ENCODE data around the gene PPP2R5C.

Gene PPP2R5C

DNA sequence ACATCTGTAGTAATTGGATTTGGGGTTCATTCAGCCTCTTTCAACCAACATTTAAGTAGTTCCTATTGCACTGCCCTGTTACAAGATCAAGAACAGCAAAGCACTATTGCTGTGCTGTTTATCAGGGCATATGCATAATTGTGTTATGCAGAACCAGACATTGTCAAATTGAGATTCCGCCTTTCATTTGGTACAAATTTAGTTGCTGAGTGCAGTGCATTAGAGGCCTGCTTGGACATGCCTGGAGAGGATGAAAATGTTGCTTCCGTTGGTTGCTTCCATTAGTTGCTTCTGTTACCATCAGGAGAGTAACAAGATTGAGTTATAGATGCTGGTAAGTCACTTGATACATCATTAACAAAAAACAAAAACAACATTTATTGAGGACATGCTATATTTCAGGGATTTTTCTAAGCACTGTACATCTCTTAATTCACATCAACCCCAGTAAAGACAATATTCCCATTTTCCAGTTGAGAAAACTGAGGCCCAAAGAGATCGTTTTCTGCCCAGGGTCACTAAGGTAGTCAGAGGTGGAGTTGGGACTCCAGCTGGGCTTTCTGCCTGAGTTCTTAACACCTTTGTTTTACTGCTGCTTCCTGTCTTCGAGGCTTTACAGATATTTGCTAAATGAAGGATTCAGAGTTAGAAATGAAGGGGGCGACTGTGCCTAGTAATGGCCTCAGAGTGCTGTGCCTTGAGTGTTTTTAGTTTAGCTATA, 79.3 kb downstream of the PPP2R5C start:
- DNase-seq (ENCODE audit: low read depth), result no peak

- DNase-seq (ENCODE audit: low read depth), result no peak
These were observed 81.5 kb downstream of the PPP2R5C start for GRCh38 chr14:101843038-101843437.

- no peak for DNase-seq (ENCODE audit: low read depth)
These were observed 82.2 kb downstream of the PPP2R5C start for GRCh38 chr14:101843665-101844064.

DNA sequence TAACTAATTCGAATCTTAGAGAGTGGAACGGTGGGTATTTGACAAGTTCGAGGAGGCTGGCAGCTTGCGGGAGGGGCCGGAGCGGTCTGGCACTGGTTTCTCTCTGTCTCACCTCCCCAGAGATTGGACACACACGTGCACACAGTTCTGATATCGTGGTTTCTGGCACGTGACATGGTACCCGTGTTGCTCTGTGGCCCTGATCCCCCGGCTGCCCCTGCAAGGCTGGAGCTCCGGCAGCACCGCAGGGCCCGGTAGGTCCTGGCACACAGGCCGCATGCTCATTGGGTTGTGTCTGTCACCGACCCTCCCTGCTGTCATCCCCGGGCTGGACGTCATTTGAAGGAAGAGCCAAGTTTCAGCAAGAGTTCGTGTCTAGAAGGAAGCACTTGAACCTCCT, 82.7 kb downstream of the PPP2R5C start:
- no peak for DNase-seq (ENCODE audit: low read depth)

DNA sequence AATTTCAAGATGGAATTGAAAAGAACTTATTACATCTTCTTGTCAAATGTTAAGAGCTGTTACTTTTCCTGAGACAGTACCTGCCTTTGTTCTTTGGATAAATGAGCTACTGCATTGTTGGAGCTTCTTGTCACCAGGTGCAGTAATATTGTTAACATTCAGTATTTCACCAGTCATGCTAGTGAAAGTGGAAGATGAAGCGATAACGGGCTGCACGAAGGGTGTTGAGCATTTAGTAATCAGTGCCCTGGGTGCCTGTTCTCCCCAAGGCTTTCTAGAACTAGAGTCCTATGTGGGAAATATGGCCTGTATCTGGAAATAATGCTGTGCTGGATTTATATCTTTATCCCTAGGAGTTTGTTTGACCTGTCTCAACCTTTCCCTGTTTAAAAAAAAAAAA, 83.2 kb downstream of the PPP2R5C start:
- DNase-seq (ENCODE audit: low read depth), result no peak

- no peak for DNase-seq (ENCODE audit: low read depth)
These were observed 84.0 kb downstream of the PPP2R5C start for GRCh38 chr14:101845496-101845895.

DNA sequence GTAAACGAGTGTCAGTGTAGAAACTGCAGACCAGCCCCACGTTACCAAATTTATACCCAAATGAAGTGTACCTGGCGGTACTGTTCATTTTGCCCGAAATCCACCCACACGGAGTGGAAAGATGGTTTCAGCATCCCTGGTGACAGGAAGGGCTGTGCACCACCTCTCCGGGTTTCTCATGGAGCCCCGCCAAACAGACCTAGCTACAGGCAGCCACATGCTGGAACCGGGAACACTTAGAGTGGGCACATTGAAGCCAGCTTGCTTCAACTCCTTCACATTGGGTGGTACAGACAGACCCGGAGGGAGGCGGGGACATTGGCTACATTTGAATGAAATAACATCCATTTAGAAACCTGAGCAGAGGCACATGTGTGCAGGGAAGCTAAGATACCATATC, 84.4 kb downstream of the PPP2R5C start:
- no peak for DNase-seq (ENCODE audit: low read depth)

- no peak for DNase-seq (ENCODE audit: low read depth)
These were observed 87.6 kb downstream of the PPP2R5C start for GRCh38 chr14:101849125-101849524.

- no peak for DNase-seq (ENCODE audit: low read depth)
These were observed 88.1 kb downstream of the PPP2R5C start for GRCh38 chr14:101849640-101850039.

DNA sequence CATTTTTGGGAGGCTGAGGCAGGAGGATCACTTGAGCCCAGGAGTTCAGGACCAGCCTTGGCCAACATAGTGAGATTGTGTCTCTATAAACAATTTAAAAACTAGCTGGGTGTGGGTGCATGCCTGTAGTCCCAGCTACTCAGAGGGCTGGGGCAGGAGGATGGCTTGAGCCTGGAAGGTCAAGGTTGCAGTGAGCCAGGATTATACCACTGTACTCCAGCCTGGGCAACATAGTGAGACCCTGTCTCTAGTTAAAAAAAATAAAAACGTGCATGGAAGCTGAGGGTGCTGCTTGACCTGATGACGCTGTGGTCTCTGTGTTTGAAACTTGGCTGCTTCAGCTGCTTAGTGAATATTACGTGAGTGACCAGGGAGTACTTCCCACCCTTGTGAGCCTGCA, 89.7 kb downstream of the PPP2R5C start:
- DNase-seq (ENCODE audit: low read depth), result no peak

DNA sequence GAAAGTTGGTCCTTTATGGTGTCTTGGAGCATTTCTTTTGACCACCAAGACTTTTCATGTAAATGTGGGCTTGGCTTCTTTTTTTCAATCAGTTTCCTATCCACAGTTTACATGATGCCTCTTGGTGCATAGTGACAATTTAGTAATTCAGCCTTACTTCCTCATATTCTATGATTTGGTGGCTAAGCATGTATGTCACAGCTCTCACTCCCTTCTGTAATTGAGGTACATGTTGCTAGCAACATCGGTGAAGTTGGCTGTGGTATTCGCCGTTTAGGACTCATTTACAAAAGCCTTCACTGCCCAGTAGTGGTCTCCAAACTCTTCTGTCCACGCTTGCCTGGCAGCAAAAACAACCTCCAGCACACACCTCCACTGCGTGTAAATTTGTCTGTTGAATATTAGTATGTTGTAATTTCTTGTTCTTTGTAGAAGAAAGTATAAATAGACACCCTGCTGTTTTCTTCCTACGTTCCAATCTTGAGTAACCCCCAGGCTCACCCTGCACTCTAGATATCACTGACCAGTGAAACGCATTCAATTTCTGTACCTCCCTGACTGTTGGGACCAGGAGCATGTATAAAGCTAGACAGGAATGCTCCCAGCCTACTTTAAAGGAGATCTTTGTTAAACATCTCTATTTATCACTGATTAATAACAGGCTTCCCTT, 90.4 kb downstream of the PPP2R5C start:
- DNase-seq (ENCODE audit: low read depth), result no peak

GRCh38 chr14:101852785-101853184, 91.3 kb downstream of the PPP2R5C start:
- no peak for DNase-seq (ENCODE audit: low read depth)

- DNase-seq (ENCODE audit: low read depth), result no peak
These were observed 92.0 kb downstream of the PPP2R5C start for GRCh38 chr14:101853455-101854018.

- no peak for DNase-seq (ENCODE audit: low read depth)
These were observed 92.9 kb downstream of the PPP2R5C start for GRCh38 chr14:101854366-101854765.

DNA sequence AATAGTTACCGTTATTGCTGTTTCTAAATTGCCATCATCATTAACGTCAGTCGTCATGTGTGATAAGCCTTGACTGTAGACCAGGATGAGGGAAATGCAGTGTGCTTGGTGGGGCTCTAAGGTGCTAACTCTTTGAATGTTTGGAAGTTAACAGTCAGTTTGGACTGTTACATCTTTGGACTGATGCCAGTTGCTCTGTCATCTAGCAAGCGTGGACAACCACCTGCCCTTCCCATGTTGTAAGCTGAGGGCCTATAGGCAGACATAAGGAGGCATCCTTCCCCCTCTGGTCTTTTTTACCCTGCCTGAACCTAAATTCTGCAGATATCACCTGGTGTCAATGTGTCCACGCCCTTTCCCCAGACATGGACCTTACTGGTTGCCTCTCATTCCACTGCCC, 94.4 kb downstream of the PPP2R5C start:
- no peak for DNase-seq (ENCODE audit: low read depth)

DNA sequence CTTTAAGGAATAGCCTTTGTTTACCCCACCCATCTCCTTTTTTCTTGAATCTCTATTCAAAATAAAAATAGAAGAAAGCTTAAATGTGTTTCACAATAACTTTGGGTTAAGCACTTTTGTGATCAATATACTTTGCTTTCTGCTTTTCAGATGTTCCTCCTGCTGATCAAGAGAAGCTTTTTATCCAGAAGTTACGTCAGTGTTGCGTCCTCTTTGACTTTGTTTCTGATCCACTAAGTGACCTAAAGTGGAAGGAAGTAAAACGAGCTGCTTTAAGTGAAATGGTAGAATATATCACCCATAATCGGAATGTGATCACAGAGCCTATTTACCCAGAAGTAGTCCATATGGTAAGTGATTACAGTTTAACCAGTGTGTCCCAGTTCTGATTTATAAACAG, 95.0 kb downstream of the PPP2R5C start:
- no peak for DNase-seq (ENCODE audit: low read depth)

GRCh38 chr14:101857226-101857625, 95.7 kb downstream of the PPP2R5C start:
- DNase-seq (ENCODE audit: low read depth), result no peak

DNA sequence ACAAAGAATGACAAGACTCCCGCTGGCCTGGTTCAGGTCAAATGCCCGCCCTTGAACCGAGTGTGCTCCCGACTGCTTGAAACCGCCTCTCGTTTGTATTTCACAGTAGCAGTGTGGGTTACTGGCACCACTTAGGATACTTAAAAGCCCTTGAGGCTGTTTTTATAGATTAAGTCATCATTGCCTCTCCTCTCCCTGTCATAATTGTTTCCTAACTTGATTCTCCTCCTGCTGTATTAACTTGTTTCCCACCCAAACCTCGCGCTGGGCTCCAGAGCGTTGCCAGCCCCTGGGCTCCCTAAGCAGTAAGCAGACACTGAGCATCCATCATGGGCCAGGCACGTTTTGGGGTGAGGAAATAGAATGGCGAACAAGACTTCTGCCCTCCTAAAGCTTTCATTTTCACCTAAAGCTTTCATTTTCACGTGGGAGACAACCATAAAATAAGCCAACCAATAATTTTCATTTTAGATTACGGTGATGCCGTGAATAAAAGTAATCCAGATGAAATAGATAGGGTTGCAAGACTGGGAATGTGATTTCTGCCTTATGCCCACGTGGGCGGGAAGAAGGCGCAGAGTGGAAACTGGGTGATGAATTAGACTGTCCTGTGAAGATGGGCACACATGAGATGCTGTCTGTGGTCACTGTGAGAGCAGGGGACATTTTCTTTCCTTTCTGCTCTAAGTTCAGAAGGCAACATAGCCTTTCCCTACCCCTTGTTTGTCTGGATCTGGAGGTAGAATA, 97.5 kb downstream of the PPP2R5C start:
- no peak for DNase-seq (ENCODE audit: low read depth)

- no peak for DNase-seq (ENCODE audit: low read depth)
These were observed 98.0 kb downstream of the PPP2R5C start for GRCh38 chr14:101859538-101859902.

DNA sequence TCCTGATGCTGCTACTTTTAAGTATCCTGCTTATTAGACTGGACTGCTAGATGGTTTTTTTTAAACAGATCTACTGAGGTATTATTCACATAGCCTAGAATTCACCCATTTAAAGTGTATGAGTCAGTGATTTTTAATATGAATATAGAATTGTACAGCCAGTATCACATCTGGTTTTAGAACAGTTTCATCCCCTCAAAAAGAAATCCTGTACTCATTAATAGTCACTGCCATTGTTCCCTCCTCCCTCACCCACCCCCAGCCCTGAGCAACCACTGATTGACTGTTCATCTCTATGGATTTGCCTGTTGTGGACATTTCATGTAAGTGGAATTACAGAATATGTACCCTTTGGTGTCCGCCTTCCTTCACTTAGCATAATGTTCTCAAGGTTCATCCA, 98.4 kb downstream of the PPP2R5C start:
- no peak for DNase-seq (ENCODE audit: low read depth)

DNA sequence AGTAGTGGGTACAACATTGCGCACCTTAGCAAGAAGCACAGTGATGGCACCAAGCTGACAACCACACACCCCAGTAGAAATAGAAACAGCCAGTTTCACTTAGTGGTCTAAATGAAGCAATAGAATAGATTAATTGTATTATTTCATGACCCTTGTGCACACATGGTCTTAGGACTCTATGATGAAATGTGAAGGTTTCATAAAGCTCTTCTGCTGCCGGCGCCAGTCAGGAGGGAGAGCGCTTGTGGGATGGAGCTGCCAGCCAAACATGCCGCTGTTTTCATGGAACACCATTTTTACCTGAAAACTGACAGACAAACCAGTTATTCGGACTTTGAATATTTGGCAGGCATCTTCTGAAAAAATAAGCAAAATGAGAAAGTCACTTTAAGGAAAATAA, 100.0 kb downstream of the PPP2R5C start:
- DNase-seq (ENCODE audit: low read depth), result no peak

GRCh38 chr14:101862177-101862576, 100.7 kb downstream of the PPP2R5C start:
- DNase-seq (ENCODE audit: low read depth), result no peak

DNA sequence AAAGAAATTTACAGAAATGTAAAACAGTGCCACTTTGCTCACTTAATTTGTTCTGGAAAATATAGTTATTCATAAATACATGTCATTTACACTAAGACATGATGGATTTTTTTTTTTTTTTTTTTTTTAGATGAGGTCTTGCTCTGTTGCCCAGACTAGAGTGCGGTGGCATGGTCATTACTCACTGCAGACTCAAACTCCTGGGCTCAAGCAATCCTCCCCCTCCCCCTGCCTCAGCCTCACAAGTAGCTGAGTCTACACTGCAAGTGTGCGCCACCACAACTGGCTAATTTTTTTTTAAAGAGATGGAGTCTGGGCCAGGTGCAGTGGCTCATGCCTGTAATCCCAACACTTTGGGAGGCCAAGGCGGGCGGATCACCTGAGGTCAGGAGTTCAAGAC, 101.2 kb downstream of the PPP2R5C start:
- no peak for DNase-seq (ENCODE audit: low read depth)
